ENCODE measurements around the gene KIF13A. TPM values are rescaled to one million over a fixed set of nuclear protein-coding genes. Genes with fewer than 3 reads are reported as not detected.

Gene KIF13A
- total RNA-seq, 2 donors from 2014 or later = 36.8 to 57.5 TPM

- Histone ChIP-seq H3K9me3 (no peaks in the 10 kb centered on the region), H3K4me3 (no peak overlapping the region), H3K4me1 (replicated peaks) (no peaks in the 10 kb centered on the region), H3K36me3 (no peaks in the 10 kb centered on the region), H3K27ac (no peak overlapping the region), H3K27me3 (replicated peaks; ENCODE audit: insufficient read depth) (no peaks in the 10 kb centered on the region)
- no peak for DNase-seq (ENCODE audit: low spot score)
- intact Hi-C loops (cut with DNase I) = no loop called here
- TF ChIP-seq POLR2AphosphoS5 (IDR thresholded peaks at IDR 0.05) = no peak
- no peak for TF ChIP-seq CTCF (IDR thresholded peaks at IDR 0.05)
- no peak for TF ChIP-seq POLR2A (IDR thresholded peaks at IDR 0.05)
- 89% methylated on average over 2 of the region's 2 CpGs for WGBS
Observed at GRCh38 chr6:17945575-17945974, 41.9 kb downstream of the KIF13A start.

GRCh38 chr6:17945111-17945510 lies 42.3 kb downstream of the KIF13A start:
- H3K27me3 ChIP-seq (replicated peaks; ENCODE audit: insufficient read depth) = no peaks in the 10 kb centered on the region
- 61% methylated on average over 2 of the region's 2 CpGs for WGBS
- intact Hi-C loops (cut with DNase I) = no loop called here
- no peak for DNase-seq (ENCODE audit: low spot score)
- H3K4me1 ChIP-seq (replicated peaks) = no peaks in the 10 kb centered on the region
- H3K9me3 ChIP-seq = no peaks in the 10 kb centered on the region
- no peaks in the 10 kb centered on the region for H3K36me3 ChIP-seq
- TF ChIP-seq POLR2A (IDR thresholded peaks at IDR 0.05) (no peak), POLR2AphosphoS5 (IDR thresholded peaks at IDR 0.05) (no peak), CTCF (IDR thresholded peaks at IDR 0.05) (no peak)
- no peak overlapping the region for H3K27ac ChIP-seq
- no peak overlapping the region for H3K4me3 ChIP-seq

GRCh38 chr6:17941318-17941717 lies 46.1 kb downstream of the KIF13A start:
- 96% methylated on average over 4 of the region's 4 CpGs for WGBS
- Histone ChIP-seq H3K27me3 (replicated peaks; ENCODE audit: insufficient read depth) (no peaks in the 10 kb centered on the region), H3K27ac (no peak overlapping the region), H3K4me1 (replicated peaks) (no peaks in the 10 kb centered on the region), H3K36me3 (no peaks in the 10 kb centered on the region), H3K4me3 (no peak overlapping the region), H3K9me3 (no peaks in the 10 kb centered on the region)
- TF ChIP-seq POLR2AphosphoS5 (IDR thresholded peaks at IDR 0.05) (no peak), CTCF (IDR thresholded peaks at IDR 0.05) (no peak), POLR2A (IDR thresholded peaks at IDR 0.05) (no peak)
- DNase-seq (ENCODE audit: low spot score) = no peak
- intact Hi-C loops (cut with DNase I) = no loop called here

GRCh38 chr6:17940151-17940792 lies 47.2 kb downstream of the KIF13A start:
- WGBS = 93% methylated on average over 6 of the region's 6 CpGs
- H3K4me1 ChIP-seq (replicated peaks) = peaks cover 6% of the 10 kb centered on the region
- H3K4me3 ChIP-seq = no peak overlapping the region
- H3K27me3 ChIP-seq (replicated peaks; ENCODE audit: insufficient read depth) = no peaks in the 10 kb centered on the region
- no peak for TF ChIP-seq POLR2A (IDR thresholded peaks at IDR 0.05)
- no peak for TF ChIP-seq CTCF (IDR thresholded peaks at IDR 0.05)
- TF ChIP-seq POLR2AphosphoS5 (IDR thresholded peaks at IDR 0.05) = no peak
- DNase-seq (ENCODE audit: low spot score) = no peak
- no peaks in the 10 kb centered on the region for H3K9me3 ChIP-seq
- intact Hi-C loops (cut with DNase I) = no loop called here
- no peak overlapping the region for H3K27ac ChIP-seq
- no peaks in the 10 kb centered on the region for H3K36me3 ChIP-seq

- H3K27ac ChIP-seq = no peak overlapping the region
- H3K4me1 ChIP-seq (replicated peaks) = peaks cover 6% of the 10 kb centered on the region
- 95% methylated on average over 2 of the region's 2 CpGs for WGBS
- H3K4me3 ChIP-seq = no peak overlapping the region
- H3K27me3 ChIP-seq (replicated peaks; ENCODE audit: insufficient read depth) = no peaks in the 10 kb centered on the region
- H3K9me3 ChIP-seq = no peaks in the 10 kb centered on the region
- H3K36me3 ChIP-seq = no peaks in the 10 kb centered on the region
- intact Hi-C loops (cut with DNase I) = loop anchor here (10.0 kb wide), 1 partner anchor 46 kb away; the partner anchor contains the start of gene KIF13A
- DNase-seq (ENCODE audit: low spot score) = no peak
- TF ChIP-seq CTCF (IDR thresholded peaks at IDR 0.05) (no peak), POLR2AphosphoS5 (IDR thresholded peaks at IDR 0.05) (no peak), POLR2A (IDR thresholded peaks at IDR 0.05) (no peak)
Observed at GRCh38 chr6:17938901-17939300, 48.5 kb downstream of the KIF13A start.

Measured in prostate gland (tissue), 2 donors.